A673 (cell line): ENCODE measurements around the gene ZNF664. TPM values are rescaled to one million over a fixed set of nuclear protein-coding genes. Genes with fewer than 3 reads are reported as not detected.

Experiments used
- BruUV-seq: library from RNA; stranded (reverse); fragments of 400-500 nt; replicated peaks from 2 replicates; lab custom pipeline; 2021; lab: Mats Ljungman, UMichigan
- CTCF ChIA-PET: fragments of 300-600 bp; sonication (Branson Sonifier 250); formaldehyde crosslinking; loops from one replicate; lab custom pipeline; 2022; ENCODE audit warnings: antibody characterized with exemption; lab: Charles Lee
- POLR2A ChIA-PET: fragments of 300-600 bp; sonication (Branson Sonifier 250); formaldehyde crosslinking; loops from one replicate; lab custom pipeline; 2022; ENCODE audit warnings: antibody characterized with exemption; ENCODE audit not compliant: low non-redundant PET; lab: Charles Lee
- DNase-seq: peaks from one replicate; pipeline ENCODE4 v3.0.0-alpha.2; 2015; ENCODE audit warnings: low spot score
- H3K27ac ChIP-seq: fragments of 200-600 bp; sonication (generic); 2 replicates; pipeline ENCODE4 v1.5.1; 2016; ENCODE audit warnings: mixed run types, low read depth, mild to moderate bottlenecking, mixed read lengths, antibody characterized with exemption, low read length; ENCODE audit not compliant: poor library complexity, severe bottlenecking
- H3K27me3 ChIP-seq: fragments of 200-600 bp; sonication (generic); replicated peaks from 2 replicates; pipeline ENCODE4 v1.6.1; 2017; ENCODE audit warnings: mixed run types, low read depth, mild to moderate bottlenecking, mixed read lengths, antibody characterized with exemption, low read length; ENCODE audit not compliant: insufficient read depth, poor library complexity
- H3K36me3 ChIP-seq: fragments of 200-600 bp; sonication (generic); 2 replicates; pipeline ENCODE4 v1.6.1; 2016; ENCODE audit warnings: mixed run types, mild to moderate bottlenecking, mixed read lengths, antibody characterized with exemption, low read length; ENCODE audit not compliant: insufficient read depth, poor library complexity, severe bottlenecking
- H3K4me1 ChIP-seq: fragments of 200-600 bp; sonication (generic); 2 replicates; pipeline ENCODE4 v1.6.1; 2017; ENCODE audit warnings: mixed run types, mild to moderate bottlenecking, mixed read lengths, antibody characterized with exemption, low read length; ENCODE audit not compliant: insufficient read depth, poor library complexity, severe bottlenecking
- H3K4me3 ChIP-seq: fragments of 200-600 bp; sonication (generic); 2 replicates; pipeline ENCODE4 v1.5.1; 2016; ENCODE audit warnings: low read depth, mixed run types, mild to moderate bottlenecking, mixed read lengths, low read length; ENCODE audit not compliant: poor library complexity, severe bottlenecking
- H3K9me3 ChIP-seq: fragments of 200-600 bp; sonication (generic); 2 replicates; pipeline ENCODE4 v1.6.1; 2016; ENCODE audit warnings: mixed run types, low read depth, mild to moderate bottlenecking, mixed read lengths, antibody characterized with exemption, low read length; ENCODE audit not compliant: poor library complexity, severe bottlenecking
- EZH2 ChIP-seq: fragments of 200-600 bp; sonication (generic); IDR thresholded peaks from 2 replicates; pipeline ENCODE4 v1.6.1; 2017; ENCODE audit warnings: borderline replicate concordance, low read depth, mild to moderate bottlenecking, mixed read lengths, antibody characterized with exemption, low read length; ENCODE audit not compliant: poor library complexity, severe bottlenecking
- intact Hi-C: fragments of 100-400 bp; cut with micrococcal nuclease; formaldehyde crosslinking; loops from one replicate; pipeline ENCODE4 v1.10.0; 2022; ENCODE audit not compliant: unreplicated experiment
- total RNA-seq: library from RNA; stranded (reverse); gene quantifications from 2 replicates; pipeline ENCODE4 v1.2.3, GENCODE V29; 2021
- TF ChIP-seq, protein P1 (sequence below): fragments of 300-800, 200-600 bp; sonication (generic); conservative IDR thresholded peaks from 2 replicates; pipeline ENCODE4 v1.5.1; 2017; ENCODE audit warnings: low read depth, mild to moderate bottlenecking, antibody characterized with exemption, low read length, moderate library complexity, mixed read lengths

ZNF664 gene
- total RNA-seq, 1 experiment from 2014 or later, result 135 TPM

DNA sequence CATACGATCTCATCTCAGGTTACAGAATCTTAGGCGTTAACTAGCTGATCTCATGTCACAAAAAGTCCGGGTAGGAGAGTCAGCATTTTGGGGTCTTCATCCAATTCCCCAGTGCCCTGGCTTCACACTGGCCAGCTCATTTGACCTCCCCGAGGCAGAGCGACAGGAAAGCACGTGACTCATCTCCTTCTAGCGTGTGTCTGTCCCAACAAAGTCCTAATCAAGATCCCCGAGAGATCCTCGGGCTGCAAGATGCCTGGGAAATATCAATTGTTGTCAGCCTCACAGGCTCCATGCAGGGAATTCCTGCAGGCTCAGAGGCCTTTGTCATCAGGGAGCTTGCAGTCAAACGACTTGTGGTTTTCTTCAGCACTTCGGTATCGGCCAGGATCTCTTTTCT lies 57.5 kb downstream of the ZNF664 start:
- CTCF ChIA-PET, result no interaction called here
- no peak overlapping the region for H3K4me3 ChIP-seq
- intact Hi-C loops, result loop anchor here (2.0 to 10.0 kb wide), 2 partner anchors 230 to 874 kb away; no protein-coding TSS in a partner anchor
- H3K27ac ChIP-seq, result no peak overlapping the region
- H3K9me3 ChIP-seq, result no peaks in the 10 kb centered on the region
- no peaks in the 10 kb centered on the region for H3K27me3 ChIP-seq
- POLR2A ChIA-PET, result no interaction called here
- H3K36me3 ChIP-seq, result no peaks in the 10 kb centered on the region
- DNase-seq, result peak; percentile 27
- no peaks in the 10 kb centered on the region for H3K4me1 ChIP-seq
- BruUV-seq, result no TSS peak
- TF ChIP-seq, protein P1, sequence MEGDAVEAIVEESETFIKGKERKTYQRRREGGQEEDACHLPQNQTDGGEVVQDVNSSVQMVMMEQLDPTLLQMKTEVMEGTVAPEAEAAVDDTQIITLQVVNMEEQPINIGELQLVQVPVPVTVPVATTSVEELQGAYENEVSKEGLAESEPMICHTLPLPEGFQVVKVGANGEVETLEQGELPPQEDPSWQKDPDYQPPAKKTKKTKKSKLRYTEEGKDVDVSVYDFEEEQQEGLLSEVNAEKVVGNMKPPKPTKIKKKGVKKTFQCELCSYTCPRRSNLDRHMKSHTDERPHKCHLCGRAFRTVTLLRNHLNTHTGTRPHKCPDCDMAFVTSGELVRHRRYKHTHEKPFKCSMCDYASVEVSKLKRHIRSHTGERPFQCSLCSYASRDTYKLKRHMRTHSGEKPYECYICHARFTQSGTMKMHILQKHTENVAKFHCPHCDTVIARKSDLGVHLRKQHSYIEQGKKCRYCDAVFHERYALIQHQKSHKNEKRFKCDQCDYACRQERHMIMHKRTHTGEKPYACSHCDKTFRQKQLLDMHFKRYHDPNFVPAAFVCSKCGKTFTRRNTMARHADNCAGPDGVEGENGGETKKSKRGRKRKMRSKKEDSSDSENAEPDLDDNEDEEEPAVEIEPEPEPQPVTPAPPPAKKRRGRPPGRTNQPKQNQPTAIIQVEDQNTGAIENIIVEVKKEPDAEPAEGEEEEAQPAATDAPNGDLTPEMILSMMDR, result no peak
- TF ChIP-seq EZH2, result no peak

- Histone ChIP-seq H3K36me3 (no peaks in the 10 kb centered on the region), H3K9me3 (no peaks in the 10 kb centered on the region), H3K27me3 (no peaks in the 10 kb centered on the region), H3K4me3 (no peak overlapping the region), H3K4me1 (no peaks in the 10 kb centered on the region), H3K27ac (no peak overlapping the region)
- ChIA-PET CTCF (no interaction called here), POLR2A (no interaction called here)
- BruUV-seq, result no TSS peak
- TF ChIP-seq, protein P1, result no peak
- TF ChIP-seq EZH2, result no peak
- intact Hi-C loops, result loop anchor here (2.0 to 10.0 kb wide), 2 partner anchors 230 to 874 kb away; no protein-coding TSS in a partner anchor
- DNase-seq, result no peak
Measured at GRCh38 chr12:124031058-124031457, 58.0 kb downstream of the ZNF664 start.

- Histone ChIP-seq H3K9me3 (no peaks in the 10 kb centered on the region), H3K27me3 (no peaks in the 10 kb centered on the region), H3K36me3 (no peaks in the 10 kb centered on the region), H3K4me3 (no peak overlapping the region), H3K27ac (no peak overlapping the region), H3K4me1 (peaks cover 9% of the 10 kb centered on the region)
- ChIA-PET CTCF (interaction anchor here (0.5 to 1.6 kb wide), 13 partner anchors 11 to 1407 kb away, joined by 3 to 8 read pairs (median 4); no protein-coding TSS in a partner anchor), POLR2A (no interaction called here)
- TF ChIP-seq, protein P1, result peak; percentile 91
- no peak for TF ChIP-seq EZH2
- intact Hi-C loops, result loop anchor here (10.0 kb wide), 1 partner anchor 872 kb away; no protein-coding TSS in a partner anchor
- DNase-seq, result peak; percentile 73
- BruUV-seq, result no TSS peak
Measured at GRCh38 chr12:124032265-124032886, 59.4 kb downstream of the ZNF664 start.
